PC-3 (cell line): ENCODE measurements around the gene TATDN3.

Experiments used
- EZH2 ChIP-seq: fragments of 300-600 bp; sonication (generic); IDR thresholded peaks from one replicate; pipeline ENCODE4 v1.6.1; 2017; ENCODE audit warnings: antibody characterized with exemption, mild to moderate bottlenecking, low read length; ENCODE audit not compliant: unreplicated experiment
- EZH2phosphoT487 ChIP-seq: fragments of 300-600 bp; sonication (generic); IDR thresholded peaks from 2 replicates; pipeline ENCODE4 v1.6.1; 2018; ENCODE audit warnings: mild to moderate bottlenecking, antibody characterized with exemption, low read length, borderline replicate concordance
- TF ChIP-seq, protein P1 (sequence below): fragments of 300-600 bp; sonication (generic); conservative IDR thresholded peaks from 2 replicates; pipeline ENCODE4 v1.5.1; 2017; ENCODE audit warnings: antibody characterized with exemption, low read depth, mild to moderate bottlenecking, low read length

DNA sequence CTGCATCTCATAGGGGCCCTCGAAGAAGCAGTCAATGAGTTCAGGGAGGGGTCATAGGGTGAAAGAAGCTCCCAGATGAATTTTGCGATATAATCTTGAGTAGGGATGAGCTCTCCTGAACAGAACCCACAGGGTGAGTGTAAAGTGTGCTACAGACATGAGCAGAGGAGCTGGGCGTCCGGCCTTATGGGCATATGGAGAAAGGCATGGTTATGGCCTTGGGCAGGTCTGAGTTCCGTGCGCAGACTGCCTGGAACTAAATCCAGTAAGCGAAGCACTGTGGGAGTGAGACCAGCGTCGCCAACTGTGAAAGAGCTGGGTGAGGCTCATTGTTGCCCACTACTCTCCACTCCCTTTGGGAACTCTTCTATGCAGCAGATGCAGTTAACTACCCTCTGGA, 28.9 kb upstream of the TATDN3 start:
- TF ChIP-seq, protein P1, sequence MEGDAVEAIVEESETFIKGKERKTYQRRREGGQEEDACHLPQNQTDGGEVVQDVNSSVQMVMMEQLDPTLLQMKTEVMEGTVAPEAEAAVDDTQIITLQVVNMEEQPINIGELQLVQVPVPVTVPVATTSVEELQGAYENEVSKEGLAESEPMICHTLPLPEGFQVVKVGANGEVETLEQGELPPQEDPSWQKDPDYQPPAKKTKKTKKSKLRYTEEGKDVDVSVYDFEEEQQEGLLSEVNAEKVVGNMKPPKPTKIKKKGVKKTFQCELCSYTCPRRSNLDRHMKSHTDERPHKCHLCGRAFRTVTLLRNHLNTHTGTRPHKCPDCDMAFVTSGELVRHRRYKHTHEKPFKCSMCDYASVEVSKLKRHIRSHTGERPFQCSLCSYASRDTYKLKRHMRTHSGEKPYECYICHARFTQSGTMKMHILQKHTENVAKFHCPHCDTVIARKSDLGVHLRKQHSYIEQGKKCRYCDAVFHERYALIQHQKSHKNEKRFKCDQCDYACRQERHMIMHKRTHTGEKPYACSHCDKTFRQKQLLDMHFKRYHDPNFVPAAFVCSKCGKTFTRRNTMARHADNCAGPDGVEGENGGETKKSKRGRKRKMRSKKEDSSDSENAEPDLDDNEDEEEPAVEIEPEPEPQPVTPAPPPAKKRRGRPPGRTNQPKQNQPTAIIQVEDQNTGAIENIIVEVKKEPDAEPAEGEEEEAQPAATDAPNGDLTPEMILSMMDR = no peak
- TF ChIP-seq EZH2 = no peak
- TF ChIP-seq EZH2phosphoT487 = no peak
